A549 (cell line): ENCODE results near the gene CD7.

Source experiments
- CEBPB ChIP-seq, 2 experiments: fragments of >200 bp in 1 of 2; sonication (Bioruptor Twin) in 1 of 2; formaldehyde crosslinking in 1 of 2; IDR thresholded peaks; 2 replicates each; pipeline ENCODE4 v1.6.1; 2012 to 2016
- EP300 ChIP-seq, 2 experiments: fragments of >200 bp; sonication (Bioruptor Twin); formaldehyde crosslinking; IDR thresholded peaks; 2 replicates in 1 of 2; 3 replicates in 1 of 2; pipeline ENCODE4 v1.6.1; 2016 to 2017
- HOXB13 ChIP-seq: fragments of 250-450 bp; sonication (Bioruptor Pico); IDR thresholded peaks from 2 replicates; pipeline ENCODE4 v1.5.0; 2020; ENCODE audit warnings: low read depth, mild to moderate bottlenecking, moderate library complexity
- JUN ChIP-seq, 2 experiments: fragments of >200 bp; sonication (Bioruptor Twin); formaldehyde crosslinking; IDR thresholded peaks; 2 replicates in 1 of 2; 3 replicates in 1 of 2; pipeline ENCODE4 v1.6.1; 2016 to 2017
- KDM1A ChIP-seq: fragments of 200-600 bp; sonication (generic); IDR thresholded peaks from 2 replicates; pipeline ENCODE4 v1.6.1; 2016; ENCODE audit warnings: low read depth, mild to moderate bottlenecking
- NFE2L2 ChIP-seq: fragments of 150-350 bp; conservative IDR thresholded peaks from 2 replicates; pipeline ENCODE4 v1.6.1; 2014; ENCODE audit warnings: low read length
- NR3C1 ChIP-seq: fragments of >200 bp; sonication (Bioruptor Twin); formaldehyde crosslinking; IDR thresholded peaks from 3 replicates; pipeline ENCODE4 v1.6.1; 2017
- PBX3 ChIP-seq: IDR thresholded peaks from 2 replicates; pipeline ENCODE4 v1.6.1; 2012
- POLR2A ChIP-seq: IDR thresholded peaks from 2 replicates; pipeline ENCODE4 v1.6.1; 2012; ENCODE audit warnings: mild to moderate bottlenecking, low read length
- RFX5 ChIP-seq: fragments of 450-650 bp; IDR thresholded peaks from 2 replicates; pipeline ENCODE4 v1.7.1; 2014; ENCODE audit warnings: antibody characterized with exemption, mild to moderate bottlenecking, moderate library complexity
- TF ChIP-seq, protein P1 (sequence below): fragments of >200 bp; sonication (Bioruptor Twin); formaldehyde crosslinking; IDR thresholded peaks from 3 replicates; pipeline ENCODE4 v1.5.1; 2016
- TF ChIP-seq, protein P2 (sequence below): fragments of 450-650 bp; IDR thresholded peaks from 2 replicates; pipeline ENCODE4 v1.6.1; 2014; ENCODE audit warnings: antibody characterized with exemption

DNA sequence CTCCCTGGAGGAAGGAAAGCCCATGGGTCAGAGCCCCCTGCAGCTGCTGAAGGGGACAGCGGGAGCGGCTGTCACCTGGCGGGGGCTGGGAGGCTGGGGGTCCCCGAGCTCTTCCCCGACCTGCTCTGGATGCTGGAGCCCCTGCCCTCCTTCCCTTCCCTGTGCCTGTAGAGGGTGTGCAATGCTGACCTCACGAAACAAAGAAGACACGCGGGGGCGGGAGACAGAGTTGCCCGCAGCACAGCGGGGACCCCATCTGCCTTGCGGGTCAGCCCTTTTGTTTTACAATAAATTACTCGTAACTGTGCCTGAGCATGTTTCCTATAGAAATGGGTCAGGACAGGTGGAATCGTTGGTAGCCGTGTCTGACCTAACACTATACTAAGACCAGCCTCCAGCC is 9.9 kb upstream of the CD7 start:
- TF ChIP-seq, protein P1, sequence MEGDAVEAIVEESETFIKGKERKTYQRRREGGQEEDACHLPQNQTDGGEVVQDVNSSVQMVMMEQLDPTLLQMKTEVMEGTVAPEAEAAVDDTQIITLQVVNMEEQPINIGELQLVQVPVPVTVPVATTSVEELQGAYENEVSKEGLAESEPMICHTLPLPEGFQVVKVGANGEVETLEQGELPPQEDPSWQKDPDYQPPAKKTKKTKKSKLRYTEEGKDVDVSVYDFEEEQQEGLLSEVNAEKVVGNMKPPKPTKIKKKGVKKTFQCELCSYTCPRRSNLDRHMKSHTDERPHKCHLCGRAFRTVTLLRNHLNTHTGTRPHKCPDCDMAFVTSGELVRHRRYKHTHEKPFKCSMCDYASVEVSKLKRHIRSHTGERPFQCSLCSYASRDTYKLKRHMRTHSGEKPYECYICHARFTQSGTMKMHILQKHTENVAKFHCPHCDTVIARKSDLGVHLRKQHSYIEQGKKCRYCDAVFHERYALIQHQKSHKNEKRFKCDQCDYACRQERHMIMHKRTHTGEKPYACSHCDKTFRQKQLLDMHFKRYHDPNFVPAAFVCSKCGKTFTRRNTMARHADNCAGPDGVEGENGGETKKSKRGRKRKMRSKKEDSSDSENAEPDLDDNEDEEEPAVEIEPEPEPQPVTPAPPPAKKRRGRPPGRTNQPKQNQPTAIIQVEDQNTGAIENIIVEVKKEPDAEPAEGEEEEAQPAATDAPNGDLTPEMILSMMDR, result no peak
- TF ChIP-seq NR3C1 (no peak), POLR2A (no peak), PBX3 (no peak), EP300 (IDR thresholded peaks at IDR 0.05) (no peak), JUN (IDR thresholded peaks at IDR 0.05) (no peak), CEBPB (IDR thresholded peaks at IDR 0.05) (no peak), RFX5 (no peak), KDM1A (no peak), NFE2L2 (no peak), HOXB13 (CRISPR knock-in tag) (no peak)
- TF ChIP-seq, protein P2, sequence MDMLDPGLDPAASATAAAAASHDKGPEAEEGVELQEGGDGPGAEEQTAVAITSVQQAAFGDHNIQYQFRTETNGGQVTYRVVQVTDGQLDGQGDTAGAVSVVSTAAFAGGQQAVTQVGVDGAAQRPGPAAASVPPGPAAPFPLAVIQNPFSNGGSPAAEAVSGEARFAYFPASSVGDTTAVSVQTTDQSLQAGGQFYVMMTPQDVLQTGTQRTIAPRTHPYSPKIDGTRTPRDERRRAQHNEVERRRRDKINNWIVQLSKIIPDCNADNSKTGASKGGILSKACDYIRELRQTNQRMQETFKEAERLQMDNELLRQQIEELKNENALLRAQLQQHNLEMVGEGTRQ, result no peak
